Activated CD4-positive, CD25-positive, alpha-beta regulatory T cell treated with anti-CD3 and anti-CD28 coated beads, Interleukin-2, amount 50 U/mL, for 16 hours (primary cell): ENCODE data around the gene KIF9.
"Not testable (repeated sequence)": the region's sequence is repeated elsewhere in the genome, so short reads cannot be mapped to it uniquely, and the experiment has no call there.

Experiments
- DNase-seq: peaks from one replicate; pipeline ENCODE4 v3.0.0-alpha.2; 2020; ENCODE audit warnings: low read depth, low spot score

KIF9 gene

GRCh38 chr3:47282424-47283192, at the start of gene KIF9, which contains the start of gene KLHL18:
TSS of gene KIF9 (minus strand) at chr3:47282799. CDS start at chr3:47277374, 5,425 bp downstream.
TSS of gene KLHL18 (plus strand) at chr3:47282944. CDS start at chr3:47282966, 22 bp downstream.
- peak; percentile 96 for DNase-seq

GRCh38 chr3:47324278-47324865, 41.8 kb upstream of the KIF9 start:
- peak; percentile 26 for DNase-seq

GRCh38 chr3:47323431-47324277, 41.1 kb upstream of the KIF9 start:
- DNase-seq = no peak

GRCh38 chr3:47319956-47320355, 37.4 kb upstream of the KIF9 start:
- DNase-seq = no peak

- no peak for DNase-seq
Observed at GRCh38 chr3:47318916-47319315, 36.3 kb upstream of the KIF9 start.

- not testable (repeated sequence) for DNase-seq
Observed at GRCh38 chr3:47316151-47316550, 33.6 kb upstream of the KIF9 start.

- DNase-seq = no peak
Observed at GRCh38 chr3:47315069-47315647, 32.6 kb upstream of the KIF9 start.

- no peak for DNase-seq
Observed at GRCh38 chr3:47314056-47314764, 31.6 kb upstream of the KIF9 start.

GRCh38 chr3:47313341-47314055, 30.9 kb upstream of the KIF9 start:
- no peak for DNase-seq

- no peak for DNase-seq
Observed at GRCh38 chr3:47310391-47310790, 27.8 kb upstream of the KIF9 start.

- not testable (repeated sequence) for DNase-seq
Observed at GRCh38 chr3:47309231-47309630, 26.6 kb upstream of the KIF9 start.

GRCh38 chr3:47306022-47306421, 23.4 kb upstream of the KIF9 start:
- DNase-seq = no peak

GRCh38 chr3:47301456-47301855, 18.9 kb upstream of the KIF9 start:
- DNase-seq = no peak

GRCh38 chr3:47299381-47300318, 17.1 kb upstream of the KIF9 start:
- no peak for DNase-seq

- DNase-seq = no peak
Observed at GRCh38 chr3:47298439-47298838, 15.8 kb upstream of the KIF9 start.

- no peak for DNase-seq
Observed at GRCh38 chr3:47296562-47297302, 14.1 kb upstream of the KIF9 start.

GRCh38 chr3:47295976-47296375, 13.4 kb upstream of the KIF9 start:
- no peak for DNase-seq

GRCh38 chr3:47295322-47295721, 12.7 kb upstream of the KIF9 start:
- no peak for DNase-seq

- no peak for DNase-seq
Observed at GRCh38 chr3:47294392-47294791, 11.8 kb upstream of the KIF9 start.
